ENCODE measurements around the gene HSD11B2.

HSD11B2 gene

DNA sequence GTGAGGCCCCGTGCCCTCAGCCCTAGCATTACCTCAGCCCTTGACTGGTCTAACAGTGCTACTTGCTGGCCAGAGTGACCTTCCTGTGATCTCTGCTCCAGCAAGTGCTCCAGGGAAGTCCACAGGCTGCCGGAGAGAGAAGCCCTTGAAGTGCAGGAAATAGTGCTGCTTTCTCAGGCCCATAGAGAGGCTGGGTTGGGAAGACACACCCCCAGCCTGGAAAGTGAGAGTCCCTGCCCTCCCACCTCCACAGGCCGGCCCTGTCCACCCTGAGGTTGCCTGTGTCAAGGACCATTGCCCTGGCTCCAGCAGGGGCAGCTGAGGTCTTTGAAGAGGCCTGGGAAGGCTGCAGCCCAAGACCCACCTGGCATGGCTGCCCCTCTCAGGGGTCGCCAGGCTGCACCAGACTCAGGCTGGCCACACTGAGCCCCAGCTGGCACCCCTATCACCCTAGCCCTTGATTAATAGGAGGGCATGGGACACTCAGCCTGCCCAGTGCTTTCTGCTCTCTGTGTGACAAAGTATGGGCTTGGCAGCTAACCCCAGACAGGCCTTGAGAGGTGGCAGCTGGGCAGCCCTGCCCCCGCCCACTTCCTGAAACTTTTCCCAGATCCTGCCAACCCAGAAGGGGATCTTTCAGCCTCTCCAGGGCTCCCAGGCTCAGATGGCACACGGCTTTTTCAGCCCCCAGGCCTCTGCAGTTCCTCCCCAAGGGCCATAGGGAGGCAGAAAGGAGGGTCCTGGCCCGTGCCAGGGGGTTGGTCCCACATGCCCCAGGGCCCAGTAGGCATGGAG is 28.3 kb downstream of the HSD11B2 start:
- Mint-ChIP-seq H3K4me1 (peaks cover 2% of the 10 kb centered on the region), H3K27me3 (no peaks in the 10 kb centered on the region), H3K36me3 (ENCODE audit: low read depth) (no peaks in the 10 kb centered on the region), H3K9me3 (no peaks in the 10 kb centered on the region), H3K27ac (no peak overlapping the region), H3K4me3 (no peak overlapping the region)
- DNase-seq: no peak
- ATAC-seq: no peak

DNA sequence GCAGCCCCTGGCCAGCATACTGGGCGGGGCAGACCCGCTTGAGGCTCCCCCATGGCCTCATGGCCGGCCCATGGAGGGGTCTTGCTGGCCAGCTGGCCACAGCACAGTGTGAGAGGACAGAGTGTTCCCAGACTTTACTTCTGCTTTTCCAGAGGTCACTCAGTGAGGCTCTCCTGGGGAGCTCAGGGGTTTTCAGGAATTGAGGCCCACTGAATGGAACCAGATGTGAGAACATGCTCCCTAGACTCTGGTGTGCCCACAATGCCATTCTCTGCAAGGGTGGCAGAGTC is 28.9 kb downstream of the HSD11B2 start:
- H3K27me3 Mint-ChIP-seq: no peaks in the 10 kb centered on the region
- no peaks in the 10 kb centered on the region for H3K9me3 Mint-ChIP-seq

DNA sequence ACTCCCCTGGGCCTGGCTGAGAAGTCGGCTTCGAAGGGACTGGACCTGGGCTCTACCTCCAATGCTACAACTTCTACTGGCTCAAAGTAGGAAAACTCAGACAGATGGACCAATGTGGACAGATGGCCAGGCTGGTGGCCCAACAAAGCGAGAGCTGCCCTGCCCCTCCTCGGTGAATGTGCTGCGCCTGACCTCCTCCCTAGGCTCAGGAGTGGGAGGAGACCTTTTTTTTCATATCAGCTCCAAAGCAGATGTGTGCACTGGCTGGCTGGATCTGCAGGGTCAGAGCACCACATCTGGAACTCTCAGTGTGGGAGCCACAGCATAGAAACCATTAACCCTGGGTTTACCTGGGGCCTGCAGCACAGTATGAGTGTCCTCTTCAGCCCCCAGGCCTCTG is 29.2 kb downstream of the HSD11B2 start:
- DNase-seq (no peak), ATAC-seq (no peak)
- Mint-ChIP-seq H3K4me1 (peaks cover 3% of the 10 kb centered on the region), H3K4me3 (no peak overlapping the region), H3K36me3 (ENCODE audit: low read depth) (no peaks in the 10 kb centered on the region), H3K27me3 (no peaks in the 10 kb centered on the region), H3K27ac (no peak overlapping the region), H3K9me3 (no peaks in the 10 kb centered on the region)

More for the DNA sequence above, 28.9 kb downstream of the HSD11B2 start:
- no peak overlapping the region for H3K27ac Mint-ChIP-seq
- H3K4me3 Mint-ChIP-seq: no peak overlapping the region
- DNase-seq (no peak), ATAC-seq (no peak)
- H3K4me1 Mint-ChIP-seq: peaks cover 2% of the 10 kb centered on the region
- no peaks in the 10 kb centered on the region for H3K36me3 Mint-ChIP-seq (ENCODE audit: low read depth)

DNA sequence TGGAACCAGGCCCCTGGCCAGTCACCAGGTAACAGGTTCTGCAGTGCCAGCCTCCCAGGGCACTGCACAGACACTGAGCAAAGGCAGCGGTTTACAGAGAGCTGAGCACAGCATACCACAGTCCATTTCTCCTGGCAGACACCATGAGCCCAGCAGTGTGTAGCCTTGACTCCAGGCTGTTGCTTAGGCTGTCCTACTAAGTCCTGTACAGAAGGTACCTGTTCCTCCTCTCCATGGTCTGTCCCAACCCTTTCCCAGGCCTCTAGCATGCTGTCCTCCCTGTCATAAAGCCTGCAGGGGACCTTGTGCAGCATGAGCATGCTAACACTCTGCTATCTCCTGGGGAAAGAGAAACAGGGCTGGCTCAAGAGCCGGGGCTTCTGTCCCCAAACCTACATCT is 30.0 kb downstream of the HSD11B2 start:
- DNase-seq (no peak), ATAC-seq (no peak)
- H3K9me3 Mint-ChIP-seq: no peaks in the 10 kb centered on the region
- no peak overlapping the region for H3K4me3 Mint-ChIP-seq
- no peaks in the 10 kb centered on the region for H3K36me3 Mint-ChIP-seq (ENCODE audit: low read depth)
- H3K4me1 Mint-ChIP-seq: peaks cover 8% of the 10 kb centered on the region
- no peak overlapping the region for H3K27ac Mint-ChIP-seq
- no peaks in the 10 kb centered on the region for H3K27me3 Mint-ChIP-seq

DNA sequence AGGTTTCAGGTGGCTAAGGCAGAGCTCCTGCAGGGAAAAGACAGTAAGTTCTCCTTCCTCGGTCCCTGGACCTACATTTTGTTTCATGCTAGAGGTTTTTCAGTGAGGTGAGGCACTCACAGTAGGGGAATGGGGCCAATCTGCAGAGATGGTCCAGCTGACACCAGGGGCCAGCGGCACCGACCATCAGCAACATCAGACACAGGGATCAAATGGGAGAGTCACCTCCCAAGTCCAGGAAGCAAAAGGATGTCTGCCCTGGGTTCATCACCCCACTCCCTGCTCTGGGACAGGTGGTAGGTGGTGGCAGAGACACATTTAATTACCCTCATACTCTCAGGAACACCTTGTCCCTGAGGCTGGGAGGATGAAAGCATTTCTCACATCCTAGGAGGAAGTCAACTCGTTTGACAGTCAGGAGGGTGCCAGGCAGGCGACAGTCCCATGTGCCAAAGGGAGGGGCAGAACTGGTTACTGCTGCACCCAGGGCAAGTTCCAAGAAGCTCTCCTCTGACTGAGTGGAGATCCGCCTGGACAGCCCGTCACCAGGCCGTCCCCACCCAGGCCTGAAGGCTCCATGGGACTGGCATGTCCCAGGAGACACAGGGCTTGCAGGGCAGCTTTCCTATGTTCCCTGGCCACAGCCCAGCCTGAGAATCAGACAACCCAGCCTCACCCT is 30.8 kb downstream of the HSD11B2 start:
- H3K4me1 Mint-ChIP-seq: peaks cover 6% of the 10 kb centered on the region
- H3K27me3 Mint-ChIP-seq: no peaks in the 10 kb centered on the region
- no peak overlapping the region for H3K27ac Mint-ChIP-seq
- ATAC-seq (no peak), DNase-seq (no peak)
- H3K36me3 Mint-ChIP-seq (ENCODE audit: low read depth): no peaks in the 10 kb centered on the region
- no peak overlapping the region for H3K4me3 Mint-ChIP-seq
- H3K9me3 Mint-ChIP-seq: no peaks in the 10 kb centered on the region

DNA sequence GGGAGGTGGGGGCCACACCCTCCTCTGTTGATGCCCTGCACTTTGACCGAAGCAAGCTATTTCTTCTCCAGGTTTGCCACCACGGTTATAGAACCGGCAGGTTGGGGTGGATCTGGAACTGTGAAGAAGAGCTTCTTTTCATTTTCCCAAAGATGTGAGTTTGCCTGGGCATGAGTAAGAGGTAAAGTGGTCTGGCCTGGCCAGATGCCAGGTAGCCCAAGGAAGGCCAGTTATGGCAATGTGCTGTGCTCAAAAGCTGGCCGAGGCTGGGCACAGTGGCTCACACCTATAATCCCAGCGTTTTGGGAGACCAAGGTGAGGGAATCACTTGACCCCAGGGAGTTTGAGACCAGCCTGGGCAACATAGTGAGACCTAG is 31.3 kb downstream of the HSD11B2 start:
- H3K4me1 Mint-ChIP-seq: peaks cover 6% of the 10 kb centered on the region
- no peaks in the 10 kb centered on the region for H3K27me3 Mint-ChIP-seq
- no peak overlapping the region for H3K27ac Mint-ChIP-seq
- ATAC-seq (no peak), DNase-seq (no peak)
- no peaks in the 10 kb centered on the region for H3K36me3 Mint-ChIP-seq (ENCODE audit: low read depth)
- H3K4me3 Mint-ChIP-seq: no peak overlapping the region
- H3K9me3 Mint-ChIP-seq: no peaks in the 10 kb centered on the region

DNA sequence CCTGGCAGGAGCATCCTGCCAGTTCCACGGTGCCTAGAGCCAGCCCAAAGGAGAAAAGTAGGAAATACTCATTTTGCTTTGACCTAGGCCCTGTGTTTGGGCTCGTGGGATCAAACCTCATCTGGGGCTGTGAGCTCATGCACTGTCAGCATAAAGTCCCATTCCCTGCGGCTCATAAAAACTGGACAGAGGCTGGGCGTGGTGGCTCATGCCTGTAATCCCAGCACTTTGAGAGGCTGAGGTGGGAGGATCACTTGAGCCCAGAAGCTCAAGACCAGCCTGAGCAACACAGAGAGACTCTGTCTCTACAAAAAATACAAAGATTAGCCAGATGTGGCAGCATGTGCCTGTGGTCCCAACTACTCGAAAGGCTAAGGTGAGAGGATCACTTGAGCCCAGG is 32.1 kb downstream of the HSD11B2 start:
- H3K36me3 Mint-ChIP-seq (ENCODE audit: low read depth): no peaks in the 10 kb centered on the region
- no peaks in the 10 kb centered on the region for H3K27me3 Mint-ChIP-seq
- no peak overlapping the region for H3K27ac Mint-ChIP-seq
- ATAC-seq (no peak), DNase-seq (no peak)
- H3K4me1 Mint-ChIP-seq: peaks cover 6% of the 10 kb centered on the region
- H3K4me3 Mint-ChIP-seq: no peak overlapping the region
- no peaks in the 10 kb centered on the region for H3K9me3 Mint-ChIP-seq

DNA sequence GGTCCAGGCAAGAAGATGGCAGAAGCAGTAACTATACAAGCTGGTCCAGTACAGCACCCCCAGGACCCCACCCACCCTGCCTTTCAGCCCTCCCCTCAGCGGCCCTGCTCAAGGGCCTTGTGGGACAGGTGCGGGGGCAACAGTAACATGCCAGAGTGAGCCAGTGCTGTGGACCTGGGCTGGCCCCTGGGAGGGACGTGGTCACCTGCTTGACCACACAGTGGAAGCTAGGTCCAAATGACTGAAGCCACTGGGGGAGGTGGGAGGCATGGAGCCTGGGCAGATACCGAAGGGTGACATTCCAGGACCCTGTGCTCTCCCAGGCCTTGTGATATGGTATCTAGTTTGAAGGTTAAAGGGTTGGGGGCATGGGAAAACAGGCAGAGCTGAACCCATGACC is 32.8 kb downstream of the HSD11B2 start:
- Mint-ChIP-seq H3K36me3 (ENCODE audit: low read depth) (no peaks in the 10 kb centered on the region), H3K4me1 (peaks cover 6% of the 10 kb centered on the region), H3K9me3 (no peaks in the 10 kb centered on the region), H3K27ac (no peak overlapping the region), H3K27me3 (no peaks in the 10 kb centered on the region), H3K4me3 (no peak overlapping the region)
- ATAC-seq (no peak), DNase-seq (no peak)

DNA sequence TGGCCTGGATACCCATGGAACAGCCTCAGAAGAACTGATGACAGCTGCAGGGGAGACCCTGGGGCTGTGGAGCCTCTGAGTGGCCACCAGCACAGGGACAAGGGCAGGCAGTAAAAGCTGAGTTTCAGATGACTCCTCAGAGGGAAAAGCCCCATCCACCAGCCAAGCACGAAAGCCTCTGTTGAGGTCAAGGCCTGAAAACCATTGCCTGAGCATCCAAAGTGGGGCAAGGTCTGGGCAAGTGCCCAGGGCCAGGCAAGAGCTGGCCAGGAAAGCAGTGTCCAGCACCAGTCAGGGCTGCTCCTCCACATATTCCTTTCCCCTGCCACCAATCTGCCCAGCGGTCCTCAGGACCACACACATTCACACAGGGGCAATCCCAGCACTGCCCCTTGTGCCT is 33.6 kb downstream of the HSD11B2 start:
- Mint-ChIP-seq H3K9me3 (no peaks in the 10 kb centered on the region), H3K27me3 (no peaks in the 10 kb centered on the region), H3K4me3 (no peak overlapping the region), H3K4me1 (peaks cover 6% of the 10 kb centered on the region), H3K36me3 (ENCODE audit: low read depth) (no peaks in the 10 kb centered on the region), H3K27ac (no peak overlapping the region)
- no peak for DNase-seq
- ATAC-seq: no peak

DNA sequence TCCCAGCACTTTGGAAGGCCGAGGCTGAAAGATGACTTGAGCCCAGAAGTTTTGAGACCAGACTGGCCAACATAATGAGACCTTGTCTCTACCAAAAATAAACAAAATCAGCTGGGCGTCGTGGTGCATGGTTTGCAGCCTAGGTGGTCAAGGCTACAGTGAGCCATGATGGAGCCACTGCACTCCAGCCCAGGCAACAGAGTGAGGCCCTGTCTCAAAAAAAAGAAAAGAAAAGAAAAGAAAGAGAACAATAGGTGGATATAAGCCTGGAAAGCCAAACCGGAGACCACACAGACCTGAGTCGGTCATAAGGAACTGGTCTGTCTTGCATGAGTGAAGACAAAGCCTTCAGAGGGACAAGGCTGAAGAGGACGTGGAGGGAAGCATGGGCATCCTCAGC is 35.7 kb downstream of the HSD11B2 start:
- no peak for ATAC-seq
- no peaks in the 10 kb centered on the region for H3K27me3 Mint-ChIP-seq
- H3K27ac Mint-ChIP-seq: no peak overlapping the region
- H3K4me3 Mint-ChIP-seq: no peak overlapping the region
- DNase-seq: no peak
- H3K36me3 Mint-ChIP-seq (ENCODE audit: low read depth): no peaks in the 10 kb centered on the region
- peaks cover 6% of the 10 kb centered on the region for H3K4me1 Mint-ChIP-seq
- H3K9me3 Mint-ChIP-seq: no peaks in the 10 kb centered on the region

DNA sequence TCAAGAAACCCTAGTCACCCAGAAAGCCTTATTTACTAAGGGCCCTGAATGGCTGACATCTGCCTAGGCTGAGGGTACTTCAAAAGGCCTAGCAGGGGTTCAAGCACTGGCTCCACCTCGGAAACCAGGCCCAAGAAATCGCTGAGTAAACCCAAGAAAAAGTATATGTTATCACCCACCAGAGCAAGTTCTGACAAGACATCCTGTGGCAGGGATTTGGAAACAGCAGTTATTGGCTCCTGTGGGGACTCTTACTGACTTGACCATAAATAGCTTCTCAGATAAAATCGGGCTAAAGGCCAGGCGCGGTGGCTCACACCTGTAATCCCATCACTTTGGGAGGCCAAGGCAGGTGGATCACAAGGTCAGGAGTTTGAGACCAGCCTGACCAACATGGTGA is 37.8 kb downstream of the HSD11B2 start:
- Mint-ChIP-seq H3K27me3 (no peaks in the 10 kb centered on the region), H3K27ac (no peak overlapping the region), H3K4me3 (no peak overlapping the region), H3K4me1 (peaks cover 15% of the 10 kb centered on the region), H3K9me3 (no peaks in the 10 kb centered on the region), H3K36me3 (ENCODE audit: low read depth) (no peaks in the 10 kb centered on the region)
- ATAC-seq: no peak
- DNase-seq: no peak

DNA sequence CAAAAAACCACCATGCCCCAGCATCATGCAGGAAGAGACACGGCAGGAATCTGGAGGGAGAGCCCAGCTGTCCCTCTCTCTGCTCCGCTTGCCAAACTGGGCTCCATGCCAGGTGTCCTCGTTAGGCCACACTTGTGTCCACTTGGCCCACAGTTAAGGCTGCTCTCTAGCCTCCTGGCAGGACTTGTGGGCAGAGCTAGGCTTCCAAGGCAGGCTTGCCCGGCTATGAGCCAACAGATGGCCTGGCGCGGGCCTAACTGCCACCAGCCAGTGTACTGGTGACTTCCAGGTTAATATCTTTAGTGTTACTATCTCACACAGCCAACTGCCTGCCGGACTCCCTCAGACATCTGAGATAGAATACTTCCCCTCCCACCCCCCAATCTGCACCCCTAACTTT is 39.4 kb downstream of the HSD11B2 start:
- Mint-ChIP-seq H3K36me3 (ENCODE audit: low read depth) (no peaks in the 10 kb centered on the region), H3K9me3 (no peaks in the 10 kb centered on the region), H3K27ac (no peak overlapping the region), H3K27me3 (no peaks in the 10 kb centered on the region), H3K4me1 (peaks cover 18% of the 10 kb centered on the region), H3K4me3 (no peak overlapping the region)
- ATAC-seq: no peak
- DNase-seq: no peak

DNA sequence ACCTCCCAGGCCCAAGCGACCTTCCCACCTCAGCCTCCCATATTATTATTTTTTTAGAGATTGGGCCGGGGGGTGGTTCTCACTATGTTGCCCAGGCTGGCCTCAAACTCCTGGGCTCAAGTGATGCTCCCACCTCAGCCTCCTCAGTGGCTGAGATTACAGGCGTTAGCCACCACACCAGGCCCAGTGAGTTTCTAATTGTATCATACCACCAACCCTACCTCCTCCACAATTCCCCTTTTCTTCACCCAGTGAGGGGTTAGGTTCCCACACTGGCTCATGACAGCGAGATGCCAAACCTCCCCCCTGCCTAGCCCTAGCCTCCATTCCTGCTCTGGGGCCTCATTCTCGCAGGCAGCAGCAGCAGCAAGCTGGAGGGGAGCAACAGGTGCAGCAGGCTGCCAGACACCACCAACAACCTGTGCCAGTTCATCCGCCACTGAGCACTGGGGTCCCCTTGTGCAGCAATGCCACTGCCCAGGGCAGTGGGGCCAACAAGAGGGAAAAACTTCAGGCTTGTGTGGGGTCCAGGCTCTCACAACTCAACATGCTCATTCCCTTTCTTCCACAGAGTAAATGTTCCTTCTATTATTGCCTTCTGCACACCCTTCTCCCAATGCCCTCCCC is 41.0 kb downstream of the HSD11B2 start:
- Mint-ChIP-seq H3K4me3 (no peak overlapping the region), H3K4me1 (peaks cover 22% of the 10 kb centered on the region)
- ATAC-seq: no peak

DNA sequence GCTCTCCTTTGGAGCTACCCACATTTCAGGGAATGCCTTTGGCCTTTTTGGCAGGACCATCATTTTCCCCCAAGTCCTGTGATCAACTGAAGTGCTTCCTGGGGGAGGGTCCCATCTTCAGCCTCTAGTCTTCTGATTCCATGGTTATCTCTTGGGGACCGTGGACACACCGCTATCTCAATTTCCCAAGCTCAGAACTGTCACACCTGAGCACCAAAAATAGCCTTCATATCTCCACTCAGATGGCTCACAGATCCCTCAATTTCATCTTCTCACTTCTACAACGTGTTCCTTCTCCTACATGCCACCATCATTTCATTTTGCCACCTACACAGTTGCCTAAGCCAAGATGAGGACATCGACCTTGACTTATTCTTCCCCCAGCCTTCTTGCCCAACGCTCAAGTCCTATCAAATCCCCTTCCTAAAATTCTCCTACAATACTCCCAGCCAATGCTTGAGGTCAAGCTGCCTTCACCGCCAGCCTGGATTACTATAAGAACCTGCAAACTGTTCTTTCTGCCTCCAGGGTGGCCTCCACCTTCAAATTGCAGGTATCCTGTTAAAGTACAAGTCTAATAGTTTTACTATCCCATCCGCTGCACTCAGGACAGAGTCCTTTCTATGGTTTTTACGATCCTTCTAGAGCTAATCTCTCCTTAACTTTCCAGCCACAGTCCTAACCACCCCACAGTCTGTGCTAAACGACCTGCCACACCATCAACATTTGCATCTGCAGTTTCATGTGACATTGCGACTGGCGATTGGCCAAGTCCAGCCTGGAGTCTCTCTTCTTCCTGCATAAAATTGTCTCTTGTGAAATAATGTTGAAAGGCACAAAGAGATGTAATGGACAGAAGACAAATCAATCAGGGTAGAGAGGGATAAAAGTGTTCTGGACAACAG is 43.9 kb downstream of the HSD11B2 start:
- peaks cover 1% of the 10 kb centered on the region for H3K36me3 Mint-ChIP-seq (ENCODE audit: low read depth)
- no peaks in the 10 kb centered on the region for H3K9me3 Mint-ChIP-seq
- ATAC-seq (no peak), DNase-seq (no peak)
- H3K4me3 Mint-ChIP-seq: no peak overlapping the region
- no peak overlapping the region for H3K27ac Mint-ChIP-seq
- H3K27me3 Mint-ChIP-seq: no peaks in the 10 kb centered on the region
- H3K4me1 Mint-ChIP-seq: peaks cover 42% of the 10 kb centered on the region

More for the DNA sequence above, 41.0 kb downstream of the HSD11B2 start:
- Mint-ChIP-seq H3K36me3 (ENCODE audit: low read depth) (no peaks in the 10 kb centered on the region), H3K27me3 (no peaks in the 10 kb centered on the region), H3K27ac (no peak overlapping the region), H3K9me3 (no peaks in the 10 kb centered on the region)
- DNase-seq: no peak

All from activated naive CD8-positive, alpha-beta T cell treated with anti-CD3 and anti-CD28 coated beads, Interleukin-2, amount 50 U/mL, for 24 hours (primary cell).